Fibroblast of villous mesenchyme (primary cell): ENCODE measurements around the gene MRTO4. TPM values are rescaled to one million over a fixed set of nuclear protein-coding genes. Genes with fewer than 3 reads are reported as not detected.
A peak's percentile ranks its signal among the peaks of the same experiment; 100 is the strongest.
"Not testable (repeated sequence)": the region's sequence is repeated elsewhere in the genome, so short reads cannot be mapped to it uniquely, and the experiment has no call there.

Experiments used
- DNase-seq: peaks from one replicate; pipeline ENCODE4 v3.0.0-alpha.2; 2010; ENCODE audit warnings: low read depth
- H3K4me3 ChIP-seq: 2 replicates; pipeline ENCODE4 v1.5.1; 2011; ENCODE audit warnings: low read depth, mild to moderate bottlenecking, low read length
- total RNA-seq: library from RNA; depleted of rRNA; stranded (reverse); fragments of >200 nt; gene quantifications from 2 replicates; pipeline ENCODE4 v1.2.3, GENCODE V29; 2012
- TF ChIP-seq, protein P1 (sequence below): IDR thresholded peaks from 2 replicates; pipeline ENCODE4 v1.5.1; 2012; ENCODE audit warnings: low read depth, mild to moderate bottlenecking, low read length; ENCODE audit not compliant: insufficient read depth

Gene MRTO4
- total RNA-seq, 1 donor, result 26.3 TPM

DNA sequence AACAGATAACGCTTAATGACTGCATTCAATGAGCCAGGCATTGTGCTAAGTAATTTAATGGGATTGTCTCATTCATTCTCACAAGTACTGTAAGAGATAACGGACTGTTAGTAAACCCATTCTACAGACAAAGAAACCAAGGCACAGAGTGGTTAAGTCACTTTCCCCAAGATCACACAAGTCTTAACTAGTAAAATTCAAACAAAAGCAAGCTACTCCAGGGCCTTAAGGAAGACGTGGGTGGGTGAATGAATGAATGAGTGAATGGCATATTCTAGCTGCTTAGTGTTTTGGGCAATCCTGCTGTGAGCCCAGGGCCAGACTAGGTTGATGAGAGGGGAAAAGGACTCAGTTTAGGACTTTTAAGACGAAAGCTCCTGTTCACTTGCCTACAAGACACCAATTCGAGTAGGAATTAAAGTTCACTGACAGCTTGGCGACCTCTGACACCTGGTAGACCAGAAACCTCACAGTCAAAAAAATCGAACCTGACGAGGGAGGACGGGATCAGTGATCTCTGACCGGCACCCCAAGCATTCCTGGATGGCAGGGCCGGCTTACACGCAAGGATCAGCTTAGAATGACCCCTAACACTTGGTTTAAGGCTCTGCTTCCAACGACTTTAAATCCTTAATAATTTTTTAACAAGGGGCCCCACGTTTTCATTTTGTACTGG, 838 bp upstream of the MRTO4 start:
- peak overlapping the region; percentile 96 for H3K4me3 ChIP-seq
- DNase-seq, result no peak
- TF ChIP-seq, protein P1, sequence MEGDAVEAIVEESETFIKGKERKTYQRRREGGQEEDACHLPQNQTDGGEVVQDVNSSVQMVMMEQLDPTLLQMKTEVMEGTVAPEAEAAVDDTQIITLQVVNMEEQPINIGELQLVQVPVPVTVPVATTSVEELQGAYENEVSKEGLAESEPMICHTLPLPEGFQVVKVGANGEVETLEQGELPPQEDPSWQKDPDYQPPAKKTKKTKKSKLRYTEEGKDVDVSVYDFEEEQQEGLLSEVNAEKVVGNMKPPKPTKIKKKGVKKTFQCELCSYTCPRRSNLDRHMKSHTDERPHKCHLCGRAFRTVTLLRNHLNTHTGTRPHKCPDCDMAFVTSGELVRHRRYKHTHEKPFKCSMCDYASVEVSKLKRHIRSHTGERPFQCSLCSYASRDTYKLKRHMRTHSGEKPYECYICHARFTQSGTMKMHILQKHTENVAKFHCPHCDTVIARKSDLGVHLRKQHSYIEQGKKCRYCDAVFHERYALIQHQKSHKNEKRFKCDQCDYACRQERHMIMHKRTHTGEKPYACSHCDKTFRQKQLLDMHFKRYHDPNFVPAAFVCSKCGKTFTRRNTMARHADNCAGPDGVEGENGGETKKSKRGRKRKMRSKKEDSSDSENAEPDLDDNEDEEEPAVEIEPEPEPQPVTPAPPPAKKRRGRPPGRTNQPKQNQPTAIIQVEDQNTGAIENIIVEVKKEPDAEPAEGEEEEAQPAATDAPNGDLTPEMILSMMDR, result no peak

DNA sequence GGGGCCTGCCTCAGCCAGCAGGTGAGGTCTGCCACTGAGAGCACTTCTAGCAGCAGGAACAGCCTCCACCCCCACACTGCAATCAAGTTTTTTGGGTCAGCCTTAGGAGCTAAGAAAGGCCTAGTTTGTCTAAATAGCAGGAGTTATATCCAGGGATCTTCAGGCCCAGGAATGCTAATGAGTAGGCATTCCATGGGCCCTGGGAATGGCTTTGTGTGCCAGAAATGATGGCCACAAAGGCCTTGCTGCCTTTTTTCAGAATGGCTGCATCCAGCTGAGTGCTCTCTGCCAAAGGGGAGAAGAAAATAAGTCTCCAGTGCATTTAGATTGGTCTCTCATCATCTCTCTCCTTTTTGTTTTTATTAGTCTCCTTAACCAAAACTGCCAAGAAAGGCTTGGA, 2.8 kb downstream of the MRTO4 start:
- DNase-seq, result no peak
- TF ChIP-seq, protein P1, result no peak
- H3K4me3 ChIP-seq, result no peak overlapping the region

DNA sequence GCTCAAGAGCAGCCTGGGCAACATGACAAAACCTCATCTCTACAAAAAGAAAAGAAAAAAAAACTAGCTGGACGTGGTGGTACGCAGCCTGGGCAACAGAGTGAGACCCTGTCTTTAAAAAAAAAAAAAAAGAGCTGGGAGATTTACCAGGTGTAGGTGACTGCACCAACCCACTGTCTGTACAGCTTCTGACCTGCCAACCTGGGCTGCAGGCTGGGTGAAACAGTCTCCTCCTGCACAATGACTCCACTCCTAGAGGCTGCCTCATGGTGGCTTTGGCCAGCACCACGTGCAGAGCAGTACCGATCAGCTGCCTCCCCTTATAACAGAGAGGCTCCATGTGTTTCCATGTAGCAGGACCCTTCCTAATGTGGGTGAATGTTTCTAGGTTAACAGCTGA, 3.7 kb downstream of the MRTO4 start:
- H3K4me3 ChIP-seq, result no peak overlapping the region
- no peak for DNase-seq
- TF ChIP-seq, protein P1, result no peak

DNA sequence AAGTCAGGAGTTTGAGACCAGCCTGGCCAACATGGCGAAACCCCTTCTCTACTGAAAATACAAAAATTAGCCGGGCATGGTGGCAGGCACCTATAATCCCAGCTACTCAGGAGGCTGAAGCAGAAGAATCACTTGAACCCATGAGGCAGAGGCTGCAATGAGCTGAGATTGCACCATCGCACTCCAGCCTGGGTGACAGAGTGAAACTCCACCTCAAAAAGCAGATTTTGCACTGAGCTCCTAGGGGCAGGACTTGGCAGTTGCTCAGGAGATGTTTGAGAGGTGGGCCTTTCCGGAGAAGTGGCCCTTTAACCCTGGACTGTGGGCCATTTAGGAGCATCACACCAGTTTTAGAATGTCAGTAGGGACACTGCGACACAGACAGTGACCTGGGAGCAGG, 4.7 kb downstream of the MRTO4 start:
- DNase-seq, H3K4me3 ChIP-seq: not testable (repeated sequence)

DNA sequence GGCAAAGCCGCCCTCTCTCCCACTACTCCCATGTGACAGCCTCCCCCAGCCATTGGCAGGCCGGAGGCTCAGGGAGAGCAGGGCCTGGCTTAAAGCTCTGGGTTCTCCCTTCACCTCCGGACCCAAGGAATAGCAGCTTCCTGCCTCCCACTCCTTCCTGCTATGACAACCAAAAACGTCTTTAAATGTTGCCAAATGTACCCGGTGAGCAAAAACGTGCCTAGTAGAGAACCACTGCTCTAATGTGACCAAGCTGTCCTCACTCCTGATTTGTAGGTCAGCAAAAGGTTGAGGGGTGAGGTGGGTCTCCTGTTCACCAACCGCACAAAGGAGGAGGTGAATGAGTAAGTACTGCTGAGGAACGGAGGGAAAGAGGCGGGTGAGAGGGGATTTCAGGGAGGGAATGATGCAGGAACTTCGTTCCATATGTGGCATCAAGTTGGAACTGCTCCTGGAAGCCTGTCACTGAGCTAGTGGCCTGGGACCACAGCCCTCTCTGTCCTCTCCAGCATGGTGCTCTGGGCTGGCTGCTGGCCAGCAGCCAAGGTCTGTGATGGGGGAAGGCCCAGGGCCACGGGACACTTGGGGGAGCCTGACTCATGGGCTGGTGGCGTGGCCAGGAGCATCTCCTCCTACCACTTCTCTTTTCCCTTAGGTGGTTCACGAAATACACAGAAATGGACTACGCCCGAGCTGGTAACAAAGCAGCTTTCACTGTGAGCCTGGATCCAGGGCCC, 5.7 kb downstream of the MRTO4 start:
- TF ChIP-seq, protein P1, result no peak
- peak; percentile 12 for DNase-seq
- H3K4me3 ChIP-seq, result no peak overlapping the region

DNA sequence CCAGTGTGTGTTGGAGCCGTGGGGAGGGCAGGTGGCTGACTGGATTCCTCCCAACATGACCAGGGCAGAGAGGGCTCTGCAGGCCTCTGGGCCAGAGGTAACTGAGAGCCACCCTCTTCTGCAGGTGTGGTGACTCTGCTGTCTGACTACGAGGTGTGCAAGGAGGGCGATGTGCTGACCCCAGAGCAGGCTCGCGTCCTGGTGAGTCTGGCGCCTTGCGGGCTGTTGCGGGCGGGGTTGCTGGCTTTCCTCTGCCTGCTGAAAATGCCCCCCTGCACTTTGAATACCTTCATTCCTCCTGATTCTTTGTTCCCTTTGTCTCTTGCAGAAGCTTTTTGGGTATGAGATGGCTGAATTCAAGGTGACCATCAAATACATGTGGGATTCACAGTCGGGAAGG, 6.7 kb downstream of the MRTO4 start:
- no peak overlapping the region for H3K4me3 ChIP-seq
- no peak for DNase-seq
- TF ChIP-seq, protein P1, result no peak

DNA sequence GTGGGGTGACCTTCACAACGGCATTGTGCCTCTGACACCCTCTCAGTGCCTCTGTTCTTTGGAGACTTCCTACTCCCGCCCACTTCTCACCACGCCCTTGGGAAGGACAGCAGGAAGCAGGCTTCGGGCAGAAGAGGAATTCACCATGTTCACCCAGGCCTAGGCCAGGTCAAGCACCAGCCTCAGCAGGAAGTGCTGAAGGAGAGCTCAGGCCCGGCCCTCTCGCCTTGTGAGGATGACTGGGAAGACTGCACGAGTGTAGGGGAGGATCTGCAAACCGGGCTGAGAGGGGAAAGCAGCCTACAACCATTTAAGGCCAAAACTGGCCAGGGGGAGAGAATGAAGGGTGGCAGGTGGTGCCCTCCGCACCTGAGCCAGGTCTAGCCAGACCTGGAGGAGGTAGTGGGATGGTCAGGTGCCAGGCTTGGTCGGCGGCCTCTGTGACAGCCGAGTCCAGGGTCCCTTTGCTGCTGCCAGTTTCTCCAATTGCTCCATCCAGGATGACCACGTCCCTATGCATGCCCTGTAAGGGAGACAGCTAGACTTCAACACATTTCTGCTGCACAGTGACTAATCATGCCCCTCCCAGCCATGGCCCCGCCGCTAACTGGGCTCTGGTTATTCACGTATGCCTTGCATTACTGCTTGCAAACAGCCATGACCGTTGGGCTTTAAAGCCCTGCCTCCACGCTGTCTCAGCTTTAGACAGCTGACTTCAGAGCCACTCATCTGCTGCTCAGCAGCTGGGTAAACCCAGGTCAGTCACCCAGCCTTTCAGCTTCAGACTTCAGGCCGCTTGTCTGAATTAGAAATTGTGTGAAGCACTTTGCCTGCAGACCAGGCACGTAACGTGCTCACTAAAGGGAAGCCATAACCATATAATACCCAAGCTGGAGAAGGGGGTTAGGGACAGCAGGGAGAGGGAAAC, 8.9 kb downstream of the MRTO4 start:
- TF ChIP-seq, protein P1, result no peak
- DNase-seq, result peak; percentile 64
- H3K4me3 ChIP-seq, result no peak overlapping the region
